HG02623 (cell line): ENCODE data around the gene WHRN.

ENCODE experiments used
- ATAC-seq: cut with Tn5 transposase; IDR thresholded peaks from one replicate; pipeline ENCODE4 v1.9.1; 2021; ENCODE audit warnings: moderate library complexity; ENCODE audit not compliant: unreplicated experiment

Gene WHRN

DNA sequence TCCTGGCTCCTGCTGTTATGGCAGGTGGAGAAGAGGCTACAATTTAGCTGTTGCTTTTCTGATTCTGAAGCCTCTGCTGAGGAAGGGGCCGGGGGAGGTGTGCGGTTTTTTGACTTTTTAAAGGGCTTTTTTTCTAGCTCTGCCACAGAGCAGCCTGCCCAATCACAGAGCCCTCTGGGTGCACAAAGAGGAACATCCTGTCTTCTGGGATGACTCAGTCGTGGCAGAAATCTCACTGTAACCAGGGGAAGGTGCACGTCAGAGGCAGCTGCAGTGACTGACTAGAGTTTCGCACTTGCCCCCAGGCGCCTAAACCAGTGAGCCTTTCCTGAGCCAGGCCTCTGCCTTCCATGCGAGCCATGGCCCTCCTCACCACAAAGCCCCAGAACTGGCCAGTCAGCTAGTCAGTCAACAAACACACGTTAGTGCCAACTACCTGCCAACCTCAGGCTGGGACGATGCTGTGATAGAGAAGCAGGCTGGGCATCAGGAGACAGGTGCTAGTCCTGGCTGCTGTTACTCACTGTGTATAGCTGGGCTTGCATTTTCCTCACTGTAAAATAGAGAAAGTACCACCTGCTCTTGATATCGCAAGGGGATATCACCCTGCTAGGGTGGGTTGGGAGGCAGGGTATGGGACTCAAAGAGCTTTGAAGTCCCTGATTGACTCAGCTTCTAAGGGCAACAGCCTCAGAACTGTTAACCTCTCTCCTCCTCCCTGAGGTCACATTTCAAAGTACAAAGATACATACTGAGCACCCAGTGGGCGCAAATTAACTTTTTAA, 119.7 kb downstream of the WHRN start:
- ATAC-seq = peak; percentile 76

- no peak for ATAC-seq
These were observed 120.4 kb downstream of the WHRN start for GRCh38 chr9:114384836-114385396.

DNA sequence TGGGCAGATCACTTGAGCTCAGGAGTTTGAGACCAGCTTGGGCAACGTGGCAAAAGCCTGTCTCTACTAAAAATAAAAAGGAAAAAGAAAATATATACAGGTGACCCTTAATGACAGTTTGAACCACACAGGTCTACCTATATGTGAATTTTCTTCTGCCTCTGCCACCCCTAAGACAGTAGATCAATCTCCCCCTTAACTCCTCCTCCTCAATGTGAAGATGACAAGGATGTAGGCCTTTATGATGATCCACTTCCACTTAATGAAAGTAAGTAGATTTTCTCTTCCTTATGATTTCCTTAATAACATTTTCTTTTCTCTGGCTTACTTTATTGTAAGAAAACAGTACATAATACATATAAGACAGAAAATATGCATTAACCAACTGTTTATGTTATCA, 120.9 kb downstream of the WHRN start:
- ATAC-seq = no peak

DNA sequence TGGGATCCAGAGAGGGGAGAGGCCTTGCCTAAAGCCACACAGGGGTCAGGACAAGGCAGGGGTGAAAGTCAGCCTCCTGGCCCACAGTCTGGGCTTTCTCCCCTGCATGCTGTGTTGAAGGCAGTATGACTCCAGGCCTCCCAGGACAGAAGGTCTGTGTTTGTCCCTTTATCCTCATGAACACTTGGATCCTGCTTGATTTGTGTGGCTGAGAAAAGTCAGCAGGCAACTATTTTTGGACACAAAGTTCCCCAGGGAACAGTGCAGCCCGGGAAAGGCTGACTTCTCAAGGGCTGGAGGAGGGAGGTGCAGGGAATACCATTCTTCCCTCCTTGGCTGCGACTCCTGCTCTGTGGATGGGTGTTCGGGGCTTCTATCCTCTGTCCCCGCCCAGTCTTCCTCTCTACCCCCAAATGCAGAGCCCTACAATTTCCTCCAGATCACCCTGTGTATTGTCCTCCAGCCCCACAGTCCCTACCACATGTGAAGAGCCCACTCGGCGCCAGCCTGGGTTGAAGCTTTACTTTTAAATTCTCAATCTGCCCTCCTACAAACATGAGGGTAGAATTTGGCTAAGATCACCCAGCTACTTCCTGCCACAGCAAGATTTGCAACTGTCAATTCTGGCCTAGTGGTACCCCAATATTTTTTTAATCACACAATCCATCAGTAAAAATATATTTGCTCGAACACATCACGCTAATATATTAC, 121.6 kb downstream of the WHRN start:
- ATAC-seq = no peak

- peak; percentile 17 for ATAC-seq
These were observed 122.4 kb downstream of the WHRN start for GRCh38 chr9:114382699-114383520.

- ATAC-seq = no peak
These were observed 126.4 kb downstream of the WHRN start for GRCh38 chr9:114378883-114379282.

DNA sequence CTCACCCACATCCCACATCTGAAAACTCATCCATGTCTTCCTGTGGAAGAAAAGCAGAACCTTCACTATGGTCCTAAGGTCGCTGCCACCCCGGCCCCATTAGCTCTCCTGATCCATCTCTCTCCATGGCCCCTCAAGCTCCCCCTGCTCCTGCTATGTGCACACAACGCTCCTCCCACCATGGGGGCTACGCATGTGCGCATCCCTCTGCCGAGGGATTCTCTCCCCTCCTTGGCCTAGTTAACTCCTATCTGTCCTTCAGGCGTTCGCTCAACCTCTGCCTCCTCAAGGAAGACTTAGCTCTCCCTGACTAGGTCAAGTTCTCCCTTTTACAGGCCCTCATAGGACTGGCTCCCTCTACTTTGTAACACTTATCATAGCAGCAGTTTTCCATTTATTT, 127.3 kb downstream of the WHRN start:
- ATAC-seq = no peak

DNA sequence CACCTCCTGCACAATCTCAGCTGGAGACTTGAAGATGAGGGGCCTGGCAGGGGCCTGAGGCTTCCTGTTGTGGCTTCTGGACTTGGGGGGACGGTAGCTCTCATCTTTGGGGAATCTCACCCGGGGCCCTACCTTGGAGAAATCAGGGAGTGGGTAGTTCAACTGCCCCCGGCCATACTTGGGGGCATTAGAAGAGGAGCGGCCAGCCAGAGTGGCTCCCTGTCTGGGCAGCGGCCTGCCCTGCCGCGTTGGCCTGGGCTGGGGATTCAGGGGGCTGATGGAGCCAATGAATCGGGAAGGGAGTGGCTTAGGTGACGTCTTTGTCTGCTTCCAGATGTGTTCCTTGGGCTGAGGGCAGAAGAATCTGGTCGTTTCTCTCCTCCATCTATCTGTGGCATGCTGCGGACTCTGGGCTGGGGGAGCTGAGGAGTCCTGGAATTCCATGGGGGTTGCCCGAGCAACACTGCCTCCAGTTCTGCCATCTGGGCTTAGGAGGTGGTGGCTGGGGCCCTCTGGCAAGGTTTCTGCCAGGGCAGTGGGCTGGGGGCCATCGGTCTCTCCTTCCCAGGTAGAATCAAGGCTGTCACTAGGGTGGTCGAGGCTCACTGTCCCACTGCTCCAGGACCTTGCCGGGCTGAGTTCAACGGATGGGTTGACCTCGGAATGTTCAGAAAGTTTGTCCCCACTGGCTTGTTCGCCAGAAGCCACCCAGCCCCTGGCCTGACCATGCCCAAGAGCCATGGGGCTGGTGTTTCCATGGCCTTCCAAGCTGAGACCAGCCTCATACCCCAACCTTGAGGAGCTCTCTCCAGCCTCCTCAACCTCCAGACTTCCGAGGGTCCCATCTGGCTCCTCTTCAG, 128.5 kb downstream of the WHRN start:
- ATAC-seq = no peak

GRCh38 chr9:114375386-114376175, 129.7 kb downstream of the WHRN start:
- ATAC-seq = no peak

- ATAC-seq = no peak
These were observed 130.3 kb downstream of the WHRN start for GRCh38 chr9:114374936-114375335.

GRCh38 chr9:114373960-114374730, 131.1 kb downstream of the WHRN start:
- no peak for ATAC-seq

DNA sequence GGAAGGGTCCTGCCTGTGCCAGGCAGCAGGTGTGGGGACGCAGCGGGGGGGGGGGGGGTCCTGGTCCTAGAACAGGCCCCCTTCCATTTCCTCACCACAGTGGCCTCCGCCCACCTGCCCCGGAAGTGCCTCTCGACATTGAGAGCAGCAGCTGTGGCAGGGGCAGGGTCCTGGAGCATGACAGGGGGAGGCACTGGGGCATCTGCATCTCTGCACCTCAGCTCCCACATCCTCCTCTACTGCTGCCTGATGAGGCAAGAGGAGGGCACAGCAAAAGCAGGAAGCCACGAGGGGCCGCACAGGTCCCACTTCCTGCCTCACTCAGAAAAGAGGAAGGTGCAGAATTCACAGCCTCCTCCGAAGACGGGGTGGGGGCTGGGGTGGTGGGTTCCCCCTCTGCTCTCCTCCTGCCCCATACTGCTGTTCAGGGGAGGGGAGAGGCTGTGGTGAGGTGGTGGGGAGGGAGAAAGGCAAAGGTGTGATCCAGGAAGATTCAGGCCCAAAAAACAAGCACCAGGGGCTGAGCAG, 132.3 kb downstream of the WHRN start:
- ATAC-seq = peak; percentile 85

DNA sequence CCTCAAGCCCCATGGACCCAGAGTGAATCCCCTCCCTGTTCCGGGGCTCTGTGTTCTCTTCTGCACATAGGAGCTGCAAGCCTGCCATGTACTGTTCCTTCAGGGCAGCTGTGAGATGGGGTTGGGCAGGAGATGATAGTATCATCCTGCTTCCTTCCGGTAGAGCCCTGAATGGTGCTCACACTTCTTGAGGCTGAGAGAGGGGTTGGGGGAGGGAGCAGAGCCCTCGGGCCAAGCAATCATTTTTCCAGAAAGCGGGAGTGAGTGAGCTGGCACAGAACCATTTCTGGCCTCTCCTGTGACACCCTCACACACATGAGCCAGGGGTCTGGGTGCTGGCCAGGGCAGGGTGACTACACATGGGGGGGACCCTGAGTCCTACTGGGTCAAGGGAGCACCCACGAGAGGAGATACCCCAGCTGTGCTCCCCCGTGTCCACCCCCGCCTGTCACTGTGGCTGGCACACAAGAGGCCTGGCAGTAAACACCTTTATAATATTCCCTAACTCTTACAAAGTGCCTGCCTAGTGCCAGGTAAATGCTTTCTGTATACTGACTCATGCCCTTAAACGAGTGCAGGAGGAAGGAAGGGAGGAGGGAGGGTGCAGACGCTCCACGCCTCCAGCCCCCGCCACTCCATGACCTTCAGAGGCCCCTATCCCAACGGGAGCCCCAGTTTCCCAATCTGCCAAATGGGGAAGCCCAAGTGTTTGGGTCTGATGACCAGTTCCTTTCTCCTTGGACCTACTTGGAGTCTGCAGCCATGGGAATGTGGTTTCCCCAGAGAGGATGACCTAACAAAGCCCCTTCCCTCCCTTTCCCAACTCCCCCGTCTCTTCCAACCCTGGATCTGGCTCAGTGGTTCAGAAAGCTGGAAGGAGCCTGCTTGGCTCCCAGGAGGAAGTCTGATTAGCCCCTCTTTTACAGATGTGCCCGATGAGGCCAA, 133.0 kb downstream of the WHRN start:
- ATAC-seq = peak; percentile 27

- no peak for ATAC-seq
These were observed 133.8 kb downstream of the WHRN start for GRCh38 chr9:114371343-114371944.

DNA sequence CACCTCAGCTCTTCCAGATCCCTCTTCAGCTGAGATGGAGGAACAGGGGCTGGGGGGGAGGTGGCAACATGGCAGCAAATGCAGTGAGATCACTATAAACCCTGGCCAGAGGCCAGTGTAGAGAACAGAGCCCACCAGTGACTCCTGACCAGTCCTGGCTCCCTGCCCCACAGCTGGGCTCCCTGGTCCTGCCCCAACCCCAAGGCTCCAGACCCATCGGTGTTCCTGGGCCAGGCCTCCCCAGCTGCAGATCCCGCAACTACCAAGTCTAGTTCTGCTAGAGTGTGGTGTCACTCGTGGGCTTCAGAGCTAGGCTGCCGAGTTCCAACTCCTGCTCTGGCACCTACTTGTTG, 134.3 kb downstream of the WHRN start:
- no peak for ATAC-seq

DNA sequence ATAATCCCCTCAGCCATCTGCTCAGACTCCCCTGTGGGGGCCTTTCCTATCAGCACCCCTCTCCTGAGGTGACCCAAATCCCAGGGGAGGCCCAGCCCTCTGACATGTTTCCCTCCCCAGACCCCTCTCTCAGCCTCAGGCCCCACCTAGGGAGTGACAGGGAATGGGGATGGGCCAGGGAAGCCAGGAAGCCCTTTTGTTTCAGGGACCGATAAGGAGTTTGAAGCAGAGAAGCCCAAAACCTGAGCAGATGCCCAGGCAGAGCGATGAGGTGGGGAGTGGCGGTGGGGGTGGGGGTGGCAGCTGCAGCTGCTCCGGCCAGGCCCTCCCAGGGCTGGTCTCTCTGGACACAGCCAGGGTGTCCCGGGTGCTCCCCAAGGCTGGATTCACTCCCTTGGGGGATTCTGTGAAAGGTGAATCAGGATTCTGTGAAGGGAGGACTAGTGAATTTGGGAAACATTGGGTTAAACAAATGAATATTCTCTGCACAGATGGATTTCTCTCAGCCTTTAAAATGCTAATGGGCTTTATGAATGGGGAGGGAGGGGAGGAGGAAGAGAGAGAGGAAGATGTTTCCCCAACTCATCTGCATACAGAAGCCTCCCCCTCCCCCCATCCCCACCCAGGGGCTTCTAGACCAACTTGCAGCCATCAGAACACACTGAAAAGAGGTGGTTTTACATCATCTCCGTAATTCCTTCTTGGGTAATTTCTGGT, 134.9 kb downstream of the WHRN start:
- no peak for ATAC-seq
